GM18858 (cell line): ENCODE measurements around the gene POLR2M.

Experiments
- ATAC-seq: cut with Tn5 transposase; IDR thresholded peaks from one replicate; pipeline ENCODE4 v1.9.1; 2021; ENCODE audit not compliant: unreplicated experiment

The POLR2M gene

GRCh38 chr15:57691082-57691481 is 15.4 kb upstream of the POLR2M start:
- ATAC-seq: no peak

DNA sequence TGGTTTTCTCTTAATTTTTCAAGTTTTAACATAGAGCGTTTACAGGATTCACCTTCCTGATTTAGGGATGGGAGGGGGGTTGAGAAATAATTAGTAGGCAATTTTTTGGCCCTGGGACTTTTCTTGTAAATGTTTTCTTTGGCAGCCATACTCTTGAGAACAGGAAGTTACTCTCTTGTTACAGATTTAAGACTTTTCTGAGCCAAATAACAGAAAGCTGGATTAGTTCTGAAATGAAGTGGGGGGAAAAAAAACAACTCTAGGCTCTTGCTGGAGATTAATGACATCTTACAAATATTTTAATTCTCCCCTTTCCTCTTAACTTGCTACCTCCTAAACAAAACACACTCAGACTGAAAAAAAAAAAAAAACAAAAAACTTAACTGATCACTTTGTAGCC is 13.8 kb upstream of the POLR2M start:
- ATAC-seq: no peak

- ATAC-seq: no peak
These were observed 12.2 kb upstream of the POLR2M start for GRCh38 chr15:57694279-57694678.

GRCh38 chr15:57696146-57696545 is 10.4 kb upstream of the POLR2M start:
- ATAC-seq: no peak

DNA sequence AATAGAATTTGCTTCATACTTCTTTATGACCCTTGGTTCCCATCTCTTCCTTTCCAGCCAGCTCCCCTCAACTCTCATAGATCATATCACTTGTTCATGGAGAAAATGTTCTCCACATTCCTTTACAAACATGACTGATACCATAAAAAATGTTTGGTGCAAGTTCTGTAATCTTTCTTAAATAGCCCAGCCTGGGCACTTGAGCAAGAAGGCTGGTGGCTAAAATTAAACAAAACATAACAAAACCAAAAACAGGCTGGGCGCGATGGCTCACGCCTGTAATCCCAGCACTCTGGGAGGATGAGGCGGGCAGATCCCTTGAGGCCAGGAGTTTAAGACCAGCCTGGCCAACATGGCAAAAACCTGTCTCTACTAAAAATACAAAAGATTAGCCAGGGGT is 8.9 kb upstream of the POLR2M start:
- no peak for ATAC-seq

GRCh38 chr15:57698243-57698642 is 8.3 kb upstream of the POLR2M start:
- no peak for ATAC-seq

GRCh38 chr15:57698991-57699390 is 7.5 kb upstream of the POLR2M start:
- ATAC-seq: no peak

DNA sequence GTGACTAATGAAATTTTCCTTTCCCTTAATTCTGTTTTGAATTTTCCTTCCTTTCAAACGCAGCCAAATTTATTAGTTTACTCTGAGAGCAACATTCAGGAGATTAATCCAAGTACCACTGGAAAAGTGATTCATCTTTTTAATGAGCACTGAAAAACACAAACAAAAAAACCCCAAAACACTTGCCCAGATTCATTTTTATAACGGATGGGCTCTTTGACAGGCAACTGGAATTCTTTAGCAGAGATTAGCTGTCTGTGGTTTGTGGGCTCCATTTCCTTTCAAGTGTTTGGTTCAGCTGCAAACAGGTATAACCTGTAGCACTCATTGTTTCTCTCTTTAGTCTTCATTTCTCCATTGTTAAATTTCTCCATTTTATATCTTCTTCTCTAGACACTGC is 3.1 kb upstream of the POLR2M start:
- ATAC-seq: no peak

- ATAC-seq: no peak
These were observed 2.1 kb upstream of the POLR2M start for GRCh38 chr15:57704441-57704840.

DNA sequence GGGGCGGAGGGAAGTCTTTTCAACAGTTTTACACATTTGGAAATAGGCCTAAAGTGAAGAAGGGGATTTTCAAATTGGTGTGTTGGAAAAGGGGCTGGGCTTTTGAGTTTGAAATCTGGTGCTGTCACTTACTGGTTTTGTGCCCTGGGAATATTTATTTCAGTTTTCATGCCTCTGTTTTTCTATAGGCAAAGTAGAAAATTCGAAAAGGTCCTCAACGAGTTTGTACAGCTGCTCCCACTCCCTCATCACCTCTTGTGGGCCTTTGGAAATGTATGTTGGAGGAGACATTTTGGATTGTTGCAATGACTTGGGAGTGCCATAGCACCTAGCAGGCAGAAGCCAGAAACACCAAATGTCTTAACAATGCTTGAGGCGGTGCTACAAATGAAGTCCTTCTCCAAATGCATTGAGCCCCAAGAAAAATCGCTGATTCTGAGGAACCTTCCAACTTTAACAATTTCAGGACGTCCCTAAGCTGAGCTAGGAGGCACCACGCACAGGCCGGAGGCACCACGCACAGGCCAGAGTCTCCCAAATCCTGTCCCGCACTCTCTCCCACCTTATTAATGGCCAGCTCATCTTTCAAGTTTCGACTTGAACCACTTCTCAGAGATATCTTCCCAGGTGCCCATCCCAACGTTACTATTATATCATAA is 639 bp upstream of the POLR2M start:
- ATAC-seq: no peak

GRCh38 chr15:57708047-57708446 is 1.5 kb downstream of the POLR2M start:
- ATAC-seq: no peak

DNA sequence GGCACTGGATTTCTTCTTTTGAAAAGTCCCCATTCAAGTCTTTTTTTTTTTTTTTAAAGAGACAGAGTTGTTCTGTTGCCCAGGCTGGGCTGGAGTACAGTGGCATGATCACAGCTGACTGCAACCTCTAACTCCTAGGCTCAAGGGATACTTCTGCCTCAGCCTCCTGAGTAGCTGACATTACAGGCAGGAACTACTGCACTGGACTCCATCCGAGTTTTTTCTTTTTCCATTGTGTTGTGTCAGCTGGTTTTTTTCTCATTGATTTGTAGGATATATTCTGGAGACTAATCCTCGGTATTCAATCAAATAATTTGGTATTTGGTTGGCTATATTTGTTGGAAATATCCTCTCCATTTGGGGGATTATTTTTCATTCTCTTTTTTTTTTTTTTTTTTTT is 11.8 kb downstream of the POLR2M start:
- ATAC-seq: no peak

- ATAC-seq: no peak
These were observed 14.4 kb downstream of the POLR2M start for GRCh38 chr15:57720867-57721266.

- no peak for ATAC-seq
These were observed 19.9 kb downstream of the POLR2M start for GRCh38 chr15:57726411-57726810.

GRCh38 chr15:57727031-57727430 is 20.5 kb downstream of the POLR2M start:
- no peak for ATAC-seq

DNA sequence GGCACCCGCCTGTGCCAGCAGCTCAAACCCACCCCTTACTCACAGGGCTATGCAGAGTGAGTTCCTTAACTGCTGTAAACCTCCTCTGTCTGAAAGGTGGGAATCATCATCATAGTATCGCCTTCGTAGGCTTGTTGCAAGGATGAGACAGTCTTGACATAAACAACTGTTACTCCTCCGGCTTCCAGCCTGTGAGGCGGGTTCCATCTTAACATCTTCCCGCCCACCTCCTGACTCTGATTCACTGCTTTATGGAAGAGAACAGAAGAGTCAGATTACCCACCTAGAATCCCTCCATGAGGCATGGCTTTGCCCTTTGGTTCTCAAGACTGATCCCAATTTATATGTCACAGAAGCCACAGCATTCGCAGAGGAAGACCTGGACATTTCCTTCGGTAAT is 21.9 kb downstream of the POLR2M start:
- ATAC-seq: no peak

GRCh38 chr15:57730876-57731275 is 24.4 kb downstream of the POLR2M start:
- no peak for ATAC-seq

GRCh38 chr15:57731530-57732103 is 25.1 kb downstream of the POLR2M start:
- no peak for ATAC-seq

GRCh38 chr15:57732526-57733331 is 26.2 kb downstream of the POLR2M start:
- no peak for ATAC-seq

- no peak for ATAC-seq
These were observed 28.3 kb downstream of the POLR2M start for GRCh38 chr15:57734860-57735259.

- ATAC-seq: no peak
These were observed 28.9 kb downstream of the POLR2M start for GRCh38 chr15:57735431-57735830.

- ATAC-seq: no peak
These were observed 29.4 kb downstream of the POLR2M start for GRCh38 chr15:57735891-57736290.
